MM.1S (cell line): ENCODE measurements around the gene RRM1.
"Not testable (repeated sequence)": the region's sequence is repeated elsewhere in the genome, so short reads cannot be mapped to it uniquely, and the experiment has no call there.

Source experiments
- CTCF ChIP-seq: fragments of 300-600 bp; sonication (generic); IDR thresholded peaks from 2 replicates; pipeline ENCODE4 v1.5.1; 2016; ENCODE audit warnings: antibody characterized with exemption, low read length, mixed read lengths
- EZH2 ChIP-seq: fragments of 300-600 bp; sonication (generic); optimal IDR thresholded peaks from 2 replicates; pipeline ENCODE3; 2017; ENCODE audit warnings: low read depth, mild to moderate bottlenecking, antibody characterized with exemption, low read length, mixed read lengths
- EZH2phosphoT487 ChIP-seq: fragments of 300-600 bp; sonication (generic); IDR thresholded peaks from 2 replicates; pipeline ENCODE4 v1.6.1; 2018; ENCODE audit warnings: antibody characterized with exemption, low read length

- TF ChIP-seq EZH2phosphoT487, CTCF, EZH2: not testable (repeated sequence)
Measured at GRCh38 chr11:4158818-4159217, 64.2 kb downstream of the RRM1 start.
